HG02623 (cell line): Measurements from ENCODE around the gene CD99L2.

ENCODE experiments used
- ATAC-seq: cut with Tn5 transposase; IDR thresholded peaks from one replicate; pipeline ENCODE4 v1.9.1; 2021; ENCODE audit warnings: moderate library complexity; ENCODE audit not compliant: unreplicated experiment

CD99L2 gene

DNA sequence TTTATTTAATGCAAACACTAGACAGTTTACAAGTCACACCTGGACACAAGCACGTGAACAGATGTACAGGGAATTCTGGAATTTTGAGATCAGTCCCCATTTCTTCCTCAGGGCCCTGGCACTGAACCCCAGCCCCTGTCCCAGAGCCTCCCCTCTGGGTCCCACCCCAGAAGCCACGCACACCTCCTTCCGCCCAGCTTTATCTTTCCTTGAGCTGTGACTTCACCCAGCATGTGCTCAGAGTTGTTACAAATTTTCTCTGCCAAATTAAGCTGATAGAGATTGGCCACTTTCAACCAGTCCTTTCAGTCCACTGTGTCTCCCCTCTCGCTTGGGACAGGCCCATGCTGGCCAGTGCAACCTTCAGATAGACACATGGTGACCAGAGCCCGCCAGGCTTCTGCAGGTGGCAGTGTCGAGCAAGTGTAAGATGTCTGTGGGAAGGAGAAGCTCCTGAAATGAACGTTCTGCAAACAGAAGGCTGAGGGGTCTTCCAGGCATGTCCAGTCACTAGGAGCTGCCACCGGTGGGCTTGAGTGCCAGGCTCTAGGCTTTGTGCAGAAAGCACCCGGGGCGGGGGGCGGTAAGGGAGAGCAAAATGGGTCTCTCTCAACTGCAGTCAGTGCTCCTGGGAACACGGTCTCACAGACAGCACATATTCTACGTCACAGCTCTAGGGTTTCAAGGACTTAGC is 132.0 kb downstream of the CD99L2 start:
- ATAC-seq = no peak

GRCh38 chrX:150765782-150766350 is 132.6 kb downstream of the CD99L2 start:
- no peak for ATAC-seq

GRCh38 chrX:150765237-150765636 is 133.2 kb downstream of the CD99L2 start:
- ATAC-seq = no peak

- no peak for ATAC-seq
Observed at GRCh38 chrX:150763810-150764209, 134.7 kb downstream of the CD99L2 start.

DNA sequence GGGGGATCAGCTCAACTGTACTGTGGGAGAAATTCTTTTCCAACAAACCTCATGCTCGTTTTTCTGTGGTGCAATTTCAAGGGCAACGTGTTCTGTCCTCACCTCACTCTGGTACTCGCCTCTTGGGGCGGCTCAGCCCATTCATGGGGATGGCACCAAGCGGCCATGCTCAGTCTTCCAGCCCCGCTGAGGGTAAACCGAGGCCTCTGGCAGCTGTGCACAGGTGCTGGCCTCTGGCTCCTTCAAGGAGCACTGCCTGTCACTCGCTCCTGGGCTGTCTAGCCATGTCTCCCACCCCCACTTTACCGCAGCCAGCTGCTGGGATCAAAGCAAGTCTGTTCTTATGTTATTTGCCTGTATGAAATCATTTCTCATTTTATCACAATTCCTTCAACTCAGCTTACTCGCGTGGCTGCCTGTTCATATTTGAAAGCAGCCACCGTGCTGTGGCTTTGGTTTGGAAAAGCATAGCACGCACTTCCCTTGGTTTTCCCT is 135.1 kb downstream of the CD99L2 start:
- ATAC-seq = no peak

- ATAC-seq = no peak
Observed at GRCh38 chrX:150762258-150763165, 136.0 kb downstream of the CD99L2 start.

DNA sequence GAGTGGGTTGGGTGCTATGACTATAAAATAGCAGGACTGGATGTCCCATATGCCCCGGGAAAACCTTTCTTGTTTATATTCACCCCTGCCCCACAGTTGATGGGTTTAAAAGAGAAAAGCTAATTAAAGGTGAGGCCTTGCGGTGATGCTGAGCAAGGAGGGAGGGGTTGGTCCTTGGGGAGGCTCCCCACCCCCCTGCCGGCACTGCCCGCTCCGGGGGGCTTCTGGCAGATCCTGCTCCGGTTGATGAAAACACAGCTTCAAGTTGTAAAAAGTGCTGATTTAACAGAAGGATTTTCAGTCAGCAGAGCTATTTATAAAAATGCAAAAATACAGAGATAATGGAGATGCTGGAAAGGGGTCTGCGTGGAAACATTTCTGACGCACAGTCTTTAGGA is 136.7 kb downstream of the CD99L2 start:
- no peak for ATAC-seq

- no peak for ATAC-seq
Observed at GRCh38 chrX:150761176-150761818, 137.2 kb downstream of the CD99L2 start.

- ATAC-seq = no peak
Observed at GRCh38 chrX:150759568-150760416, 138.7 kb downstream of the CD99L2 start.

DNA sequence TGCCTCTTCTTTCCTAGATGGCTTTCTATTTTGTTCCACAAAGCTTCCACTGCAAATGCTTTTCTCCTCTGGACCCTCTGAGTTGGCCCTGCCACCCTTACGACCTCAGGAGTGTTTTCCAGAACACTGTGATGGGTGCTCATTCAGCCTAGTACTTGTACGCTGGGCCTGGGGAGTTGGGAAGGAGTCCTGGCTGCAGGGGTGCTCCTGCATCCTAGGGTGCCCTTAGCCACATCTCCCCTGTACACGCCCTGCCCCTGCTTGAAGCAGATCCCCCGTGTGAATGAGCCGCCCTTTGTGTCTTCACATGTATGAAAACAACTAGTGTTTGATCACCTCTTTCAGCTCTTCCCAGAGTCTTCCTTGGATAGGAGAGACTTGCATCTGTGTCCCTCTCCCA is 141.1 kb downstream of the CD99L2 start:
- ATAC-seq = no peak

- ATAC-seq = no peak
Observed at GRCh38 chrX:150753968-150754367, 144.5 kb downstream of the CD99L2 start.

- no peak for ATAC-seq
Observed at GRCh38 chrX:150753357-150753756, 145.1 kb downstream of the CD99L2 start.

DNA sequence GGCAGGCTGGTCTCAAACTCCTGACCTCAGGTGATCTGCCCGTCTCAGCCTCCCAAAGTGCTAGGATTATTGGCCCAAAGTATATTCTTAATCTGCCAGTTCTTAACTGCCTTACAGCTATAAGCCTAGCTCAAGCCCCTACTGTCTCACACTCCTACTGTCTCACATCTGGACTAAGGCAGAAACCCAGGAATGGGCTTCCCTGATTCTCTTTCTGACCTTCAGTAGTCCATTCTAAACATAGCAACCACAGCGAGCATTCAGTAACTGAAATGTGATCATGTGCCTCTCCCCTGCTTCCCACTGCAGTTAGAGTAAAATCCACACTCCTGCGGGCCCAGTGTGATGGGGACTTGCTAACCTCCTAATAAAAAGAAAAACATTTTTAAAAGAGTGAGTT is 146.3 kb downstream of the CD99L2 start:
- ATAC-seq = no peak

DNA sequence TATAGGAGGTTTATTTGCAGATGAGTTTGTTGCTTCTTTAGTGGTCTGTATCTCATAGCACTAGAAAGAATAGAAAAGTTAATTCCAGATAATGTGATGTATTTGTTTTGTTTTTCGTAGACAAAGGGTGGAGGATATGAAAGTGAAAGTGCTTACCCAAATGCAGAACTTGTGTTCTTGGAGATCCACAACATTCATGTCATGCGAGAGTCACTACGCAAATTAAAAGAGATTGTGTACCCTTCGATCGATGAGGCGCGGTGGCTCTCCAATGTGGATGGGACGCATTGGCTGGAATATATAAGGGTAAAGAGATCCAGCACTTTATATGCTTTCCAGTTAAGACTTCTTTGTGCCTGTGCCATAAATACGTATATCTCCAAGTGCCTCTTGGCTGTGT is 162.0 kb downstream of the CD99L2 start:
- ATAC-seq = no peak

- no peak for ATAC-seq
Observed at GRCh38 chrX:150731795-150732194, 166.7 kb downstream of the CD99L2 start.

DNA sequence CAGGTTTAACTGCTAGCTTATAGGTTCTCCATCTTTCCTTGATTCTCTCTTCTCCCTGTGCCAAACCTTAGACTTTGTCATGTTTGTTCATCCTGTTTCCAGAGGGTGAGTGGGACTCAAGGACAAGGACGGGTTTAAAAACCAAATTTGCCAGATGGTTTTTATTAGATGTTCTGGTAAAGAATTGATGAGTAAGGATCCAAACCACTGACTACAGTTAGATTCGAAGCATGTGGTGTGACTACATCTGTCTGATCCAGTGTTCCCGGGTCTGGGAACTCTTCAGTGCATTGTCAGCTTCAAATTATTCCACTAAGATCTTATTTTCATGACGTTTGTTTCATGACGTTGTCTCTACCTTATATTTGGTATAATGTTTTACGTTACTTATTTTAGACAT is 167.7 kb downstream of the CD99L2 start:
- ATAC-seq = no peak

DNA sequence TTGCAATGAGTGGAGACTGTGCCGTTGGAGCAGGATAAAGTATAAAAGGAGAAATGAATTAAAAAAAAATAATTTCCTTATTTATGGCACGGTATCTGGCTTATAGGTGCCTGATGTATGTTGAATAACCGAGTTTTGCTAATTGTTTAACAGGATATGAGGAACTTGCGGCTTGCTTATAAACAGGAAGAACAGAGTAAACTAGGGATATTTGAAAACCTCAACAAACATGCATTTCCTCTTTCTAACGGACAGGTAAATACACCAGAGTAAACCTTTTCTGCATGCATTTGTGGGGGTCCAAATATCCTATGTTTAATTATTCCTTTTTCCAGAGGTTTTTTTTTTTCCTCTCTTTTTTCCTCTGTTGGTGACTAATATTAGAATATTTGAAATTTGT is 168.5 kb downstream of the CD99L2 start:
- no peak for ATAC-seq

DNA sequence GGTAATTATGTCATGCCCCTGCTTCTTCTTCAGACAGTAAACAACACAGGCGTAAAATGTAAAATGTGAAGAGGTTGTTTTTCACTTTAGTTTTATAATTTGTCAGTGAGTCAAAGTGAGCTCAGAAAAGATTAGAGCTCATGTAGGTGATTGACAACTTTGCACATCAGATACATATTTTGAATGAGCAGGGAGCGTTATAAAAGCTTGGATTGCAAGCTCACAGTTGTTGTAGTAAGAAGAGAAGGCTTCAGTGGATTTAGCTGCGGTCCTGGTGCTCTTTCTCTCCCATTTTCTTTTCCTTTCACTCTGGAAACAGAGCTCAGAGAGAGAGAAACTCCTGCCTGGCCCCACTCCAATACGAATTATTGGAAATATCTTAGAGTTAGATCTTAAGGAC is 178.8 kb downstream of the CD99L2 start:
- ATAC-seq = no peak
